GDM1 (cell line): ENCODE data around the gene ANKS1A.
A peak's percentile ranks its signal among the peaks of the same experiment; 100 is the strongest.
"Not testable (repeated sequence)": the region's sequence is repeated elsewhere in the genome, so short reads cannot be mapped to it uniquely, and the experiment has no call there.

Experiments used
- DNase-seq: peaks from one replicate; lab custom pipeline; 2025; lab: John Stamatoyannopoulos, UW

The ANKS1A gene

DNA sequence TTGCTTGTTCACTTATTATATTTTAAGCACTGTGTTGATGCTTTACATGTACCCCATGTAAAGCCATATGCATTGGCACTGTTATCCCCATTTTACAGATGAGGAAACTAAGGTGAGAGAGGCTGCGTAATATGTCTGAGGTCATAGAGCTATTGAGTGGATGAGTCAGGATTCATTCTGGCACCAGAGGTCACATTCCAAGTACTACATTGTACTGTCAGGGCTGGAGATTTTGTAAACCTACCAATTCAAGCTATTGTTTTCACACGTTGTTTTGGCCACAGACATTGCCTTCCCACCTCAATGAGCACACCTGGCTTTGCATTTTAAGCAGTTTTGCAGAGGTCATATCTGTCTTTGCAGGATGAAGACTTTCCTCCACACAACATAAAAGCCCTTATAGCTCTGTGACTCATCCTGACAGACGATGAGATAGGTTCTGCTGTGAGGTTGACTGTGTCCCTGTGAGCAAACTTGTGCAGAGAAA, 33.2 kb downstream of the ANKS1A start:
- no peak for DNase-seq

GRCh38 chr6:34924831-34925625, 36.0 kb downstream of the ANKS1A start:
- no peak for DNase-seq

- DNase-seq: no peak
Measured at GRCh38 chr6:34926655-34927054, 37.6 kb downstream of the ANKS1A start.

GRCh38 chr6:34928220-34928619, 39.2 kb downstream of the ANKS1A start:
- no peak for DNase-seq

- no peak for DNase-seq
Measured at GRCh38 chr6:34928695-34929094, 39.6 kb downstream of the ANKS1A start.

GRCh38 chr6:34929241-34929978, 40.4 kb downstream of the ANKS1A start:
- DNase-seq: no peak

GRCh38 chr6:34930221-34930620, 41.2 kb downstream of the ANKS1A start:
- DNase-seq: no peak

DNA sequence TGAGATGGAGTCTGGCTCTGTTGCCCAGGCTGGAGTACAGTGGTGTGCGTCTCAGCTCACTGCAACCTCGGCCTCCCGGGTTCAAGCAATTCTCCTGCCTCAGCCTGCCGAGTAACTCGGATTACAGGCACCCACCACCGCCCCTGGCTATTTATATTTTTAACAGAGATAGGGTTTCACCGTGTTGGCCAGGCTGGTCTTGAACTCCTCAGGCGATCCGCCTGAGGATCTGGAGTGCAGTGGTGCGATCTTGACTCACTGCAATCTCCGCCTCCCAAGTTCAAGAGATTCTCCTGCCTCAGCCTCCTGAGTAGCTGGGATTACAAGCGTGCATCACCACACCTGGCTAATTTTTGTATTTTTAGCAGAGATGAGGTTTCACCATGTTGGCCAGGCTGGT, 43.1 kb downstream of the ANKS1A start:
- not testable (repeated sequence) for DNase-seq

- DNase-seq: no peak
Measured at GRCh38 chr6:34934516-34934915, 45.5 kb downstream of the ANKS1A start.

- no peak for DNase-seq
Measured at GRCh38 chr6:34938268-34938667, 49.2 kb downstream of the ANKS1A start.

DNA sequence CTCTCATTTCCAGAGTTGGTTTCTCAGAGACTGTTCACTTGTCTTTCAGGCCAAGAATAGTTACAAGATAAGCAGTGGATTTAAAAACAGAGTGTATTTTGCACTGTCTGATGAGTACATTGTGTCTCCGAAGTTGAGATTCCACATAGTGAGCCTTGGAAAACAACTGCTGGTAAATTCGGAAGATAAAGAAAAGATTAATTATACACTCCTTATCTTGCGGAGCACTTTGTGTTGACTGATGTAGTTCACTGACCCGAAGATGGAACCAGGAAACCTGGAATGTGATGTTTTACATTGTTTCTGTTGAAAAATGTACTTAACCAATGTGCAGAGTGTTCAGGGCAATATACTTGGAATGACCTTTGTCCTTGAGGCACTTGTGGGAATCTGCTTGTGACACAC, 51.0 kb downstream of the ANKS1A start:
- no peak for DNase-seq

DNA sequence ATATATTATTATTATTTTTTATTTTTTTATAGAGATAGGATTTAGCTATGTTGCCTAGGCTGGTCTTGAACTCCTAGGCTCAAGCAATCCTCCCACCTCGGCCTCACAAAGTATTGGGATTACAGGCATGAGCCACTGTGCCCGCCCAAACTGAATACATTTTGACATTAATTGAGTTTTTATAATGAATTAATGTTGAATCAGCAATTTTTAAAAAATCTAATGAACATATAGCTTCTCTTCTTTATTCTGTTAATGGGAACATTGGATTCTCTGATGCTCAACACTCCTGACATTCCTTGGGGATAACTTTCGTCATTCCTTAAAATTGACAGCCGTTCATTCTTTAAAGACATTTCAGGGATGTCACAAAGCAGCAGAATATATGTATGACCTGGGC, 52.4 kb downstream of the ANKS1A start:
- DNase-seq: no peak

DNA sequence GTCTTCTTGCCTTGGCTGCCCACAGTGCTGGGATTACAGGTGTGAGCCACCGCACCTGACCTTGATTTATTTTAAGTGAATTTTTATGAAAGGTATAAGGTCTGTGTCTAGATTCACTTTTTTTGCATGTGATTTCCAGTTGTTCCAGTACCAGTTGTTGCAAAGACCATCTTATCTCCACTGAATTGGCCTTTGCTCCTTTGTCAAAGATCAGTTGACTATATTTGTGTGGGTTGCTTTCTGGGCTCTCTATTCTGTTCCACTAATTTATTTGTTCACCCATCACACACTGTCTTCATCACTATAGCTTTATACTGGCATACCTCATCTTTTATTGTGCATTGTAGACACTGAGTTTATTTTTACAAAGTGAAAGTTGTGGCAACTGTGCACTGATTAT, 56.3 kb downstream of the ANKS1A start:
- no peak for DNase-seq

DNA sequence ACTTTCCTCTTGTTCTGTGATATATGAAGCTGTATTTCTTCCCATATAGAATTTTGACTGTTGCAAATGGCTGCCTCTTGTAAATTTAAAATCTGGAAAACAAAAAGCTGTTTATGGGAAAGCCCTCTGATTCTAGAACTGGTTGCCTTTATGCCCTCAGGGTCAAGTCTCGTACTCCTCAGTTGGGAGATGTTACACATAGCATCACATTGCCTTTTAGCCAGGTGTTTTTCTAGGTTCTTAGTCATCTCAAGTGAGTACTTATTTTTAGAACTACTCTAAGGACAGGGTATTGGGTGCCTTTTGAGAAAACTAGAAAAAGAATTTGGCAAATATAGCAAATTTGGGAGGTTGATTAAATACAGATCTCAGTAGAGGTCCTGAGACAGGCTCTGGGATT, 58.5 kb downstream of the ANKS1A start:
- DNase-seq: no peak

GRCh38 chr6:34949636-34950035, 60.6 kb downstream of the ANKS1A start:
- no peak for DNase-seq

GRCh38 chr6:34950849-34951248, 61.8 kb downstream of the ANKS1A start:
- no peak for DNase-seq

DNA sequence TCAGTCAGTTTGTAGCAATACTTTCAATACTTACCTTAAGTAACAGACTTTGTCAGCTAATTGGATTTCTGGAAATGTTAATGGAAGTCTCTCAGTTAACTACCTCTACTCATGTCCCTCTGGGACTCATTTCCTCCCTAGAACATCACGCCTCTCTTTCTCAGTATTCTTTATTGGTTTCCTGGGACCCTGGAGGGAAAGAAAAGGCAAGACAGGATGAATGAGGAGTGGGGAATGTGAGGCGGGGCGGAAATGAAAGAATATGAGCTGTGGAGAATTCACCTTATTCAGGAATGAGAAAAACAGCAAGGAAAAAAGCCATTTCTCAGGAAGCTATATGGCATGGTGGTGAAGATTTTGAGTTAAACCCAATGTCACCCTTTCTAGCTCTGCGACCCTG, 62.7 kb downstream of the ANKS1A start:
- DNase-seq: no peak

DNA sequence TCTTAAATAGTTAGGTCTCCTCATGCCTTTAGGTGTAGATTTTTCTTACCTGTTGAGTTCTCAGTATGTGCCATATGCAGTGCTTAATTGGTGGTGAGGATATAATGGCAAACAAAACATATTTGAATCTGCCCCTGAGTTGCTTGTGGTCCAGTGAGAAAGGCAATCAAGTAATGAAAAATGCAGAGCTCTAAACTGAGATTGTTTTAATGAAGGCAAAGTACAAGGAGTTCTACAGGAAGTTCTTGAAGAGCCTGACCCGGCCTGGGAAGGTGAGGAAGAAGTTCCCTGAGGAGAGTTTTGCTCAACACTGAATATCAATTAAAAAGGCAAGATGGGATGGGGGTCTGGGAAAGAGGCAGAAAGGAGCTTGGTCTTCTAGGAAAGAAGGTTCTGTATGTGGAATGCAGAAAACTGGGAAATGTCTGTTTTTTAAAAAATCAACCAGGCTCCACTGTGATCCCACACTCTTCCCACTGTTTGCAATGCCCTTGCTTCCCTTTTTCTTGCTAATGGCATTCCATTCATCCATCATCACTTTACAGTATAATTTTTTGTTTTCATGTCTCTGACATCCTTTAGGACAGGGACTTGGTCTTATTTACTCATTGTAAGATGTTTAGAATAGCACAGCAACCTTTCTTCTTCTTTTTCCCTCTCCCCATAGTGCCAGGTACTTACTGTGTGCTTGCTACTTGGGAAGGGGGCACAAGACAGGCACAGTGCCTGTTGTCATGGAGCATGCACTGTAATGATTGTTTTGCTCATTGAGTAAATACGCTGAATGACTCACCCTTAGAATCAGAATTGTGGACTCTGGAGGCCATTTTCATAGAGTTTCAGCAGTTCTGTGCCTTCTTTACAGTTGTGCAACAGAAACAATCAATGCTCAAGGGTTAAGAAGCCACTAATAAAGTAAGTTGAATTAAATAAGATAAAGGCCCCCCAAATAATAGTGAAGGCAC, 64.3 kb downstream of the ANKS1A start:
- no peak for DNase-seq

DNA sequence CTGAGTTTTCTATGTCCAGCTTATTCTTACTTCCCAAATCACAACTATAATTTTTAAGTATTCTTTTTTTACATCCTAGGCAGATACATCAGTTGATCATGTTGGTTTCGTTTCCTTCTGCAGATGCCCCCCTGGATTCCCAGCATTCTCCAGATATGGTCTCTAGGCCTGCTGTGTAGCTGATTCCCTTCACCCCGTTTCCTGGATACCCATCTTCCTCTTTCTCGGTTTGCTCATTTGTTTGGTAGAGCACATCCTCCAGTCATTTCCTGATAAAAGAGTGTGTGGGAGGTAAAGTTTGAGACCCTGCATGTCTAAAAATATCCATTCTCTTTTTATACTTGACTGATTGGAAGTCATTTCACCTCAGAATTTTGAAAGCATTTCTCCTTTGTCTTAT, 66.4 kb downstream of the ANKS1A start:
- DNase-seq: peak; percentile 71

DNA sequence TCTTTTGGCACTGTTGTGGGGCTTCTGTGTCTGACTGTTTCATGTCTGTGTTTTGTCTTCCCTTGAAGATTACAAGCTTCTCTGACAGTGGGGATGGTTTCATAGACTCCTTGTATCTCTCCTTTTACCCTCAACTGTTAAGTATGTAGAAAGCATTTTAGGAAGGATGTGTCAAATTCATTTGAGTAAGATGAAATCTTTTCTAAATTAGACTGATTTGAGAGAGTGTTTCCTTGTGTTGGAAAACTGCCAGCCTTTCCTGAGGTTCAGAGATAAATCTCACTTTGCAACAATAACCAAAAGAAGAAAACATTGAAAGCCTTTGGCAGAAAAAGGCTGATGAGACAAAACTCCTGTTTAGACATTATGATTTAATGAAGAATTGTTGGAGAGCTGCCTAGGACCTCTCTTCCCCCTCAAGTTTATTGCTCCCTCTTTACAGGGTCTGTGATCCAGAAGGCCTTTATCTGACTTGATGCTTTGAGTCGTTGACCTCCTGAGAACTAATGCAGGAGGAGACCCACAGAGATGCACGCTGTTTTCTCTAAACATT, 68.3 kb downstream of the ANKS1A start:
- no peak for DNase-seq

DNA sequence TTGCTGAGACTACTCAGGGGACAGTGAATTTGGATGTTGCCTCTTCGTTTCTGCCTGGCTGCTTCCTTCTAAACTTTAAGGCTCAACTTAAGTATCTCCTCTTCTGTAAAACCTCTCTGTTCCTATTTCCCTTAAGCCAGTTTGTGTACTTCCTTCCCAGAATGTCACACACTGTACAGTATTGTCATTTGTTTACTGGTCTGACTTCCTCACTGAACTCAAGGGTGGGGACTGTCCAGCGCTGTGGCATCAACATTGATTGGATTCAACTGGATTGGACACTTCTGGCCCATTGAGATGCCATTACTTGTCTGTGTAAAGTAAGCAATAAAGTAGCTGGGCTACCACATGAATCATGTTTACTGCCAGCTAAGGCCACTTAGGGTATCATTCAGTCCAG, 69.7 kb downstream of the ANKS1A start:
- no peak for DNase-seq

DNA sequence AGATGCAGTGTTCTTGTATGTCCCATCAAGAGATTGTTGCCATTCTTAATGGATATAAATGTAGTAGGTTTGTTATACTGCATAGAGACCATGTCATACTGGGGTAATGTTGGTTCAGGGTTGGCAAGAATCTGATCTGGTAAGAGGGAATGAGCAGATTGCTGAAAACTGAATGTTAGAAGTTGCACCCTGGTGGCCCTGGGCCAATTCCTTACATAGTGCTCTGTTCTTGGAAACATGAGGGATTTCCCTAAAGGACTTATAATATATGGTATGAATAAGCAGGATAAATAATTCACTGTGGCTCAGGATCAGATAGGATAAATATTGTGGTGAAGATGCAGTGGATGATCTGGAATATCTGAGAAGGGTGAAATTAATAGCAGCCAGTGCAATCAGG, 70.2 kb downstream of the ANKS1A start:
- DNase-seq: no peak
